GM21360 (cell line): ENCODE data around the gene MMEL1.
"Not testable (repeated sequence)": the region's sequence is repeated elsewhere in the genome, so short reads cannot be mapped to it uniquely, and the experiment has no call there.

ENCODE experiments used
- ATAC-seq: cut with Tn5 transposase; IDR thresholded peaks from one replicate; pipeline ENCODE4 v1.9.1; 2021; ENCODE audit warnings: mild to moderate bottlenecking, moderate library complexity; ENCODE audit not compliant: unreplicated experiment

Gene MMEL1

GRCh38 chr1:2628933-2629626 lies 3.7 kb downstream of the MMEL1 start:
- ATAC-seq, result no peak

GRCh38 chr1:2628191-2628932 lies 4.5 kb downstream of the MMEL1 start:
- no peak for ATAC-seq

- ATAC-seq, result no peak
Observed at GRCh38 chr1:2627746-2628145, 5.1 kb downstream of the MMEL1 start.

GRCh38 chr1:2625748-2626147 lies 7.1 kb downstream of the MMEL1 start:
- not testable (repeated sequence) for ATAC-seq

GRCh38 chr1:2625311-2625710 lies 7.5 kb downstream of the MMEL1 start:
- no peak for ATAC-seq

- no peak for ATAC-seq
Observed at GRCh38 chr1:2624735-2625300, 8.0 kb downstream of the MMEL1 start.

- ATAC-seq, result no peak
Observed at GRCh38 chr1:2623571-2624337, 9.1 kb downstream of the MMEL1 start.

- ATAC-seq, result no peak
Observed at GRCh38 chr1:2617971-2618470, 14.8 kb downstream of the MMEL1 start.

GRCh38 chr1:2614145-2614544 lies 18.7 kb downstream of the MMEL1 start:
- no peak for ATAC-seq

- ATAC-seq, result no peak
Observed at GRCh38 chr1:2612591-2613365, 20.0 kb downstream of the MMEL1 start.

GRCh38 chr1:2611621-2612437 lies 21.0 kb downstream of the MMEL1 start:
- no peak for ATAC-seq

GRCh38 chr1:2611031-2611501 lies 21.8 kb downstream of the MMEL1 start:
- no peak for ATAC-seq

- no peak for ATAC-seq
Observed at GRCh38 chr1:2610036-2610959, 22.5 kb downstream of the MMEL1 start.

- ATAC-seq, result no peak
Observed at GRCh38 chr1:2609319-2610035, 23.3 kb downstream of the MMEL1 start.

GRCh38 chr1:2607641-2608091 lies 25.1 kb downstream of the MMEL1 start:
- ATAC-seq, result no peak

- no peak for ATAC-seq
Observed at GRCh38 chr1:2606881-2607621, 25.8 kb downstream of the MMEL1 start.

GRCh38 chr1:2606396-2606880 lies 26.4 kb downstream of the MMEL1 start:
- ATAC-seq, result no peak
